ENCODE measurements around the gene P3H2. TPM values are rescaled to one million over a fixed set of nuclear protein-coding genes. Genes with fewer than 3 reads are reported as not detected.

The P3H2 gene
- total RNA-seq, 3 donors from 2014 or later: 16.1 to 51.1 (median 44.1) TPM

GRCh38 chr3:190019844-190020243 is 100.9 kb downstream of the P3H2 start:
- ATAC-seq (no peak), DNase-seq (no peak)
- intact Hi-C loops (cut with DNase I, micrococcal nuclease): no loop called here
- Histone ChIP-seq H3K36me3 (ENCODE audit: low read depth) (no peaks in the 10 kb centered on the region), H3K9me3 (no peaks in the 10 kb centered on the region), H3K4me3 (no peak overlapping the region), H3K4me1 (ENCODE audit: low read depth) (no peaks in the 10 kb centered on the region)
- TF ChIP-seq CTCF (IDR thresholded peaks at IDR 0.05): no peak

- TF ChIP-seq CTCF (IDR thresholded peaks at IDR 0.05): no peak
- Histone ChIP-seq H3K9me3 (no peaks in the 10 kb centered on the region), H3K36me3 (ENCODE audit: low read depth) (no peaks in the 10 kb centered on the region), H3K4me3 (no peak overlapping the region), H3K4me1 (ENCODE audit: low read depth) (no peaks in the 10 kb centered on the region)
- DNase-seq (no peak), ATAC-seq (no peak)
- intact Hi-C loops (cut with DNase I, micrococcal nuclease): no loop called here
Measured at GRCh38 chr3:190019006-190019405, 101.7 kb downstream of the P3H2 start.

- ATAC-seq: no peak
- intact Hi-C loops (cut with DNase I, micrococcal nuclease): no loop called here
- Histone ChIP-seq H3K9me3 (no peaks in the 10 kb centered on the region), H3K4me3 (no peak overlapping the region), H3K4me1 (ENCODE audit: low read depth) (no peaks in the 10 kb centered on the region), H3K36me3 (ENCODE audit: low read depth) (no peaks in the 10 kb centered on the region)
- DNase-seq: no peak
- no peak for TF ChIP-seq CTCF (IDR thresholded peaks at IDR 0.05)
Measured at GRCh38 chr3:190018460-190018859, 102.2 kb downstream of the P3H2 start.

- no peak overlapping the region for H3K4me3 ChIP-seq
- no peaks in the 10 kb centered on the region for H3K9me3 ChIP-seq
- TF ChIP-seq CTCF (IDR thresholded peaks at IDR 0.05): no peak
- no peaks in the 10 kb centered on the region for H3K36me3 ChIP-seq (ENCODE audit: low read depth)
- DNase-seq: peak in 1 of 3 donors; percentile 70
- H3K4me1 ChIP-seq (ENCODE audit: low read depth): no peaks in the 10 kb centered on the region
- intact Hi-C loops (cut with DNase I, micrococcal nuclease): no loop called here
- ATAC-seq: peak; percentile 79
Measured at GRCh38 chr3:190017521-190018288, 103.0 kb downstream of the P3H2 start.

- peaks cover 5% of the 10 kb centered on the region for H3K4me1 ChIP-seq (ENCODE audit: low read depth)
- H3K9me3 ChIP-seq: no peaks in the 10 kb centered on the region
- intact Hi-C loops (cut with DNase I, micrococcal nuclease): no loop called here
- H3K36me3 ChIP-seq (ENCODE audit: low read depth): no peaks in the 10 kb centered on the region
- no peak overlapping the region for H3K4me3 ChIP-seq
- no peak for DNase-seq
- no peak for TF ChIP-seq CTCF (IDR thresholded peaks at IDR 0.05)
- no peak for ATAC-seq
Measured at GRCh38 chr3:190016966-190017365, 103.7 kb downstream of the P3H2 start.
